ENCODE data around the gene PTH. TPM values are rescaled to one million over a fixed set of nuclear protein-coding genes. Genes with fewer than 3 reads are reported as not detected.

Gene PTH
- total and polyA plus RNA-seq, 4 donors, result not detected

GRCh38 chr11:13535819-13536218 is 40.0 kb upstream of the PTH start:
- Histone ChIP-seq H3K27ac (ENCODE audit: low read depth in 1 of 2, low read length in 2 of 2) (no peak overlapping the region), H3K4me1 (ENCODE audit: control insufficient read depth in 4 of 4, insufficient read depth in 4 of 4, low read length in 3 of 4) (no peaks in the 10 kb centered on the region), H3K27me3 (ENCODE audit: control insufficient read depth in 4 of 4, insufficient read depth in 4 of 4, low read length in 3 of 4) (no peaks in the 10 kb centered on the region), H3K9ac (ENCODE audit: low read depth in 1 of 2, low read length in 2 of 2) (no peak overlapping the region), H3K4me3 (ENCODE audit: low read depth in 1 of 3, low read length in 3 of 3) (no peak overlapping the region), H3K9me3 (ENCODE audit: control insufficient read depth in 4 of 4, low read length in 3 of 4) (peaks cover 0 to 13% (median 8%) of the 10 kb centered on the region in 4 donors), H3K36me3 (ENCODE audit: control insufficient read depth in 4 of 4, insufficient read depth in 3 of 4, low read depth in 1 of 4, low read length in 3 of 4) (no peaks in the 10 kb centered on the region)
- 51% methylated on average over 2 of the region's 2 CpGs for WGBS
- TF ChIP-seq RXRA (IDR thresholded peaks at IDR 0.05) (no peak), HNF4A (conservative IDR thresholded peaks at IDR 0.05) (no peak), JUND (IDR thresholded peaks at IDR 0.05) (no peak), MAX (IDR thresholded peaks at IDR 0.05) (no peak), SP1 (IDR thresholded peaks at IDR 0.05) (no peak), ZBTB33 (IDR thresholded peaks at IDR 0.05) (no peak), ATF3 (IDR thresholded peaks at IDR 0.05) (no peak), EGR1 (IDR thresholded peaks at IDR 0.05; ENCODE audit: low read depth in 2 of 2) (no peak), FOXA1 (IDR thresholded peaks at IDR 0.05) (no peak), FOXA2 (IDR thresholded peaks at IDR 0.05) (no peak)
- no peak for DNase-seq (ENCODE audit: low spot score)

GRCh38 chr11:13534358-13534757 is 38.6 kb upstream of the PTH start:
- H3K9me3 ChIP-seq (ENCODE audit: control insufficient read depth in 4 of 4, low read length in 3 of 4), result peaks cover 0 to 13% (median 8%) of the 10 kb centered on the region in 4 donors

More at GRCh38 chr11:13534358-13534757, 38.6 kb upstream of the PTH start:
- TF ChIP-seq RXRA (IDR thresholded peaks at IDR 0.05) (no peak), YY1 (IDR thresholded peaks at IDR 0.05) (no peak), ATF3 (IDR thresholded peaks at IDR 0.05) (no peak), GABPA (IDR thresholded peaks at IDR 0.05 in 1 of 2, conservative IDR thresholded peaks at IDR 0.05 in 1 of 2) (no peak), NR2F2 (IDR thresholded peaks at IDR 0.05) (no peak), HNF4A (conservative IDR thresholded peaks at IDR 0.05) (no peak), MAX (IDR thresholded peaks at IDR 0.05) (no peak), RAD21 (IDR thresholded peaks at IDR 0.05) (no peak), ZBTB33 (IDR thresholded peaks at IDR 0.05) (no peak), REST (IDR thresholded peaks at IDR 0.05) (no peak), FOXA2 (IDR thresholded peaks at IDR 0.05) (no peak), SP1 (IDR thresholded peaks at IDR 0.05) (no peak), CTCF (IDR thresholded peaks at IDR 0.05; ENCODE audit: low read depth, low read length, missing input control) (no peak), JUND (IDR thresholded peaks at IDR 0.05) (no peak), EGR1 (IDR thresholded peaks at IDR 0.05; ENCODE audit: low read depth in 2 of 2) (no peak), FOXA1 (IDR thresholded peaks at IDR 0.05) (no peak), TAF1 (conservative IDR thresholded peaks at IDR 0.05) (no peak), HNF4G (IDR thresholded peaks at IDR 0.05) (no peak)
- H3K4me3 ChIP-seq (ENCODE audit: low read depth in 1 of 3, low read length in 3 of 3), result no peak overlapping the region
- 54% methylated on average over 7 of the region's 7 CpGs for WGBS
- H3K4me1 ChIP-seq (ENCODE audit: control insufficient read depth in 4 of 4, insufficient read depth in 4 of 4, low read length in 3 of 4), result no peaks in the 10 kb centered on the region
- H3K27ac ChIP-seq (ENCODE audit: low read depth in 1 of 2, low read length in 2 of 2), result no peak overlapping the region
- H3K9ac ChIP-seq (ENCODE audit: low read depth in 1 of 2, low read length in 2 of 2), result no peak overlapping the region
- DNase-seq (ENCODE audit: low spot score), result no peak
- H3K36me3 ChIP-seq (ENCODE audit: control insufficient read depth in 4 of 4, insufficient read depth in 3 of 4, low read depth in 1 of 4, low read length in 3 of 4), result no peaks in the 10 kb centered on the region
- no peaks in the 10 kb centered on the region for H3K27me3 ChIP-seq (ENCODE audit: control insufficient read depth in 4 of 4, insufficient read depth in 4 of 4, low read length in 3 of 4)

All from liver (tissue), 9 donors.